CD4-positive, alpha-beta T cell (primary cell): ENCODE results near the gene SCO2. TPM values are rescaled to one million over a fixed set of nuclear protein-coding genes. Genes with fewer than 3 reads are reported as not detected.

ENCODE experiments used
- ATAC-seq: fragments of 200-7000 bp; cut with Tn5 transposase; one replicate; pipeline ENCODE4 v1.10.0; 2022; ENCODE audit warnings: mild to moderate bottlenecking; ENCODE audit not compliant: poor library complexity
- CTCF ChIA-PET: fragments of 350-600 bp; sonication (Branson Sonifier 250); formaldehyde crosslinking; loops from one replicate; lab custom pipeline; 2021; ENCODE audit warnings: antibody characterized with exemption, inconsistent platforms; lab: Charles Lee
- POLR2A ChIA-PET: fragments of 350-600 bp; sonication (Branson Sonifier 250); formaldehyde crosslinking; loops from one replicate; lab custom pipeline; 2021; ENCODE audit warnings: antibody characterized with exemption, inconsistent platforms; lab: Charles Lee
- DNase-seq, 14 experiments: peaks; one replicate each; pipeline ENCODE4 v3.0.0-alpha.2; 2013 to 2020; ENCODE audit warnings: mixed read lengths in 2 of 14
- H3K27ac ChIP-seq, 2 donors: one replicate each; pipeline versions ENCODE4 v1.5.1 to v1.7.0; 2013; ENCODE audit warnings: low read length in 2 of 2, low read depth in 1 of 2, mild to moderate bottlenecking in 1 of 2
- H3K27me3 ChIP-seq, 2 experiments: 1 replicate in 1 of 2; 2 replicates in 1 of 2; pipeline versions ENCODE4 v1.6.1 to v1.7.0; 2013; ENCODE audit warnings: low read length in 2 of 2, control low read depth in 1 of 2, mild to moderate bottlenecking in 1 of 2, moderate library complexity in 1 of 2; ENCODE audit not compliant: insufficient read depth in 2 of 2, control insufficient read depth in 1 of 2
- H3K36me3 ChIP-seq: one replicate; pipeline ENCODE4 v1.6.1; 2013; ENCODE audit warnings: low read length, control low read depth; ENCODE audit not compliant: insufficient read depth
- H3K4me1 ChIP-seq: one replicate; pipeline ENCODE4 v1.6.1; 2013; ENCODE audit warnings: low read length, control low read depth; ENCODE audit not compliant: insufficient read depth
- H3K4me3 ChIP-seq: one replicate; pipeline ENCODE4 v1.5.1; 2013; ENCODE audit warnings: mild to moderate bottlenecking, low read length, moderate library complexity
- H3K9me3 ChIP-seq, 2 experiments: 1 replicate in 1 of 2; 2 replicates in 1 of 2; pipeline versions ENCODE4 v1.6.1 to v1.7.0; 2013; ENCODE audit warnings: low read length in 2 of 2, mild to moderate bottlenecking in 2 of 2, control low read depth in 1 of 2, moderate library complexity in 1 of 2; ENCODE audit not compliant: control insufficient read depth in 1 of 2, insufficient read depth in 1 of 2
- H3K27ac Mint-ChIP-seq: one replicate; pipeline ENCODE4 v1.8.0; 2020; ENCODE audit warnings: mixed read lengths
- H3K27me3 Mint-ChIP-seq: one replicate; pipeline ENCODE4 v1.8.0; 2021; ENCODE audit warnings: mixed read lengths
- H3K36me3 Mint-ChIP-seq: one replicate; pipeline ENCODE4 v1.8.0; 2021; ENCODE audit warnings: low read depth, mixed read lengths
- H3K4me1 Mint-ChIP-seq: one replicate; pipeline ENCODE4 v1.8.0; 2021; ENCODE audit warnings: low read depth, mixed read lengths
- H3K4me3 Mint-ChIP-seq: one replicate; pipeline ENCODE4 v1.8.0; 2020; ENCODE audit warnings: mild to moderate bottlenecking, mixed read lengths
- H3K9me3 Mint-ChIP-seq: one replicate; pipeline ENCODE4 v1.8.0; 2020; ENCODE audit warnings: mixed read lengths
- CTCF ChIP-seq: fragments of 200-600 bp; IDR thresholded peaks from one replicate; pipeline ENCODE4 v1.8.0; 2022; ENCODE audit warnings: antibody characterized with exemption, mild to moderate bottlenecking
- intact Hi-C, 2 experiments: fragments of 100-400 bp; cut with DNase I in 1 of 2; cut with micrococcal nuclease in 1 of 2; formaldehyde crosslinking; loops; one replicate each; pipeline versions ENCODE4 v1.15.1 to v1.9.0; 2023 to 2025; cut with DNase I, micrococcal nuclease
- total RNA-seq, 174 experiments: library from RNA in 2 of 174; stranded (reverse) in 2 of 174; gene quantifications; one replicate each; pipeline ENCODE4 v1.2.3 and lab custom pipeline; 2021 to 2026

SCO2 gene
- total RNA-seq, 2 experiments from 2014 or later: 0.61 to 5.6 TPM

GRCh38 chr22:50530580-50530876 lies 5.1 kb upstream of the SCO2 start:
- Histone ChIP-seq H3K9me3 (no peaks in the 10 kb centered on the region), H3K4me3 (peak overlapping the region; percentile 80), H3K27ac (peak overlapping the region; percentile 90 to 98), H3K4me1 (peaks cover 77% of the 10 kb centered on the region), H3K36me3 (no peaks in the 10 kb centered on the region), H3K27me3 (no peaks in the 10 kb centered on the region)
- no peaks in the 10 kb centered on the region for H3K9me3 Mint-ChIP-seq
- CTCF ChIA-PET: no interaction called here
- POLR2A ChIA-PET: interaction anchor here (0.6 to 2.4 kb wide), 5 partner anchors 9 to 32 kb away, joined by 3 to 15 read pairs (median 8); partner anchors contain the start of genes KLHDC7B, LMF2, NCAPH2 and SYCE3
- H3K4me3 Mint-ChIP-seq: peak overlapping the region; percentile 78
- TF ChIP-seq CTCF: no peak
- DNase-seq (peak in 1 of 14 experiments; percentile 34), ATAC-seq (no peak)
- peaks cover 13% of the 10 kb centered on the region for H3K27me3 Mint-ChIP-seq
- peaks cover 4% of the 10 kb centered on the region for H3K36me3 Mint-ChIP-seq
- peak overlapping the region; percentile 88 for H3K27ac Mint-ChIP-seq
- peaks cover 45% of the 10 kb centered on the region for H3K4me1 Mint-ChIP-seq
- intact Hi-C loops: loop anchor here in 1 of 2 experiments (2.0 kb wide), 1 partner anchor 14 kb away; the partner anchor contains the start of gene KLHDC7B

- H3K9me3 Mint-ChIP-seq: no peaks in the 10 kb centered on the region
- peaks cover 13% of the 10 kb centered on the region for H3K27me3 Mint-ChIP-seq
- H3K36me3 Mint-ChIP-seq: peaks cover 4% of the 10 kb centered on the region
These were observed 4.6 kb upstream of the SCO2 start, which contains the start of gene TYMP for GRCh38 chr22:50529897-50530579. TSS of gene TYMP (minus strand) at chr22:50530012. CDS start at chr22:50529709, 303 bp downstream.

More at GRCh38 chr22:50529897-50530579, 4.6 kb upstream of the SCO2 start, which contains the start of gene TYMP:
- POLR2A ChIA-PET: interaction anchor here (1.0 to 6.7 kb wide), 8 partner anchors 8 to 91 kb away, joined by 3 to 258 read pairs (median 8); partner anchors contain the start of genes CHKB, KLHDC7B, LMF2 and NCAPH2
- CTCF ChIA-PET: interaction anchor here (1.0 to 1.8 kb wide), 2 partner anchors 10 to 33 kb away, joined by 5 to 7 read pairs; partner anchors contain the start of gene SYCE3
- Mint-ChIP-seq H3K4me1 (peaks cover 45% of the 10 kb centered on the region), H3K27ac (peak within 1 kb of the TSS; percentile 90), H3K4me3 (peak within 1 kb of the TSS; percentile 87)
- no peaks in the 10 kb centered on the region for H3K9me3 ChIP-seq
- no peaks in the 10 kb centered on the region for H3K36me3 ChIP-seq
- peak within 1 kb of the TSS; percentile 80 for H3K4me3 ChIP-seq
- H3K27ac ChIP-seq: peak within 1 kb of the TSS; percentile 90 to 98
- ATAC-seq (no peak), DNase-seq (peak in 10 of 14 experiments; percentile 49 to 84 (median 72))
- intact Hi-C loops: loop anchor here (2.0 to 5.0 kb wide), 5 partner anchors 15 to 92 kb away; partner anchors contain the start of genes CHKB (in 1 of the 2), KLHDC7B (in 1 of the 2) and SYCE3 (in 1 of the 2)
- no peaks in the 10 kb centered on the region for H3K27me3 ChIP-seq
- TF ChIP-seq CTCF: no peak
- H3K4me1 ChIP-seq: peaks cover 77% of the 10 kb centered on the region
